Ovary (tissue), 9 donors: ENCODE data around the gene WDR17. TPM values are rescaled to one million over a fixed set of nuclear protein-coding genes. Genes with fewer than 3 reads are reported as not detected.
A peak's percentile ranks its signal among the peaks of the same experiment; 100 is the strongest.

ENCODE experiments used
- DNase-seq, 5 donors: peaks; one replicate each; pipeline ENCODE4 v3.0.0-alpha.2; 2019 to 2020
- H3K27ac ChIP-seq, 2 donors: fragments of 200-600 bp; one replicate each; pipeline versions ENCODE4 v1.5.1 to v1.8.0; 2019 to 2022
- H3K27me3 ChIP-seq: fragments of 200-600 bp; one replicate; pipeline ENCODE4 v1.8.0; 2022
- H3K36me3 ChIP-seq: fragments of 200-600 bp; sonication (generic); one replicate; pipeline ENCODE4 v1.5.1; 2019
- H3K4me1 ChIP-seq: one replicate; pipeline ENCODE4 v1.8.1; 2013; ENCODE audit warnings: mild to moderate bottlenecking, moderate library complexity; ENCODE audit not compliant: insufficient read depth
- H3K4me3 ChIP-seq: fragments of 200-600 bp; sonication (generic); one replicate; pipeline ENCODE4 v1.5.1; 2017
- H3K9me3 ChIP-seq, 2 donors: fragments of 200-600 bp in 1 of 2; sonication (generic) in 1 of 2; one replicate each; pipeline versions ENCODE4 v1.5.1 to v1.8.1; 2013 to 2019; ENCODE audit warnings: mild to moderate bottlenecking in 1 of 2, moderate library complexity in 1 of 2
- CTCF ChIP-seq, 3 donors: fragments of 450-650 bp in 2 of 3; fragments of 200-600 bp in 1 of 3; IDR thresholded peaks; one replicate each; pipeline versions ENCODE4 v1.5.1 to v1.8.0; 2016 to 2022; ENCODE audit warnings: antibody characterized with exemption in 3 of 3, mild to moderate bottlenecking in 1 of 3
- EP300 ChIP-seq: sonication (generic); formaldehyde crosslinking; IDR thresholded peaks from one replicate; pipeline ENCODE4 v1.6.1; 2017; ENCODE audit warnings: antibody characterized with exemption
- POLR2A ChIP-seq: fragments of 450-650 bp; IDR thresholded peaks from one replicate; pipeline ENCODE4 v1.6.1; 2017; ENCODE audit warnings: antibody characterized with exemption, mild to moderate bottlenecking, moderate library complexity
- WGBS, 3 donors: extraction: QIAGEN DNeasy Blood & Tissue Kit in 1 of 3; methylation state at CpG; one replicate each; pipeline versions ENCODE4 v1.1.5 to v1.1.7; 2013 to 2017; 5-methylcytosine and 5-hydroxymethylcytosine counted together
- intact Hi-C, 4 donors: fragments of 100-400 bp; cut with DNase I; formaldehyde crosslinking; loops; one replicate each; pipeline versions ENCODE4 v1.11.0 to v1.15.1; 2022 to 2023
- polyA plus RNA-seq, 2 donors: library from polyadenylated mRNA; stranded (reverse); fragments of 200-250 nt in 1 of 2; fragments of 350-450 nt in 1 of 2; fragmentation: Illumina TruSeq in 1 of 2; extraction: RNeasy Lipid Tissue Mini Kit (QIAGEN cat#74804) in 1 of 2; gene quantifications; one replicate each; pipeline ENCODE4 v1.2.3, GENCODE V29; 2013 to 2014
- total RNA-seq, 7 donors: library from RNA; depleted of rRNA in 2 of 7; stranded (reverse); fragments of >200 nt in 2 of 7; fragmentation: NEBNext Ultra II Directional in 3 of 7; extraction: Animal tissue kit (Norgen Biotek cat#: 25700) in 3 of 7; gene quantifications; one replicate each; pipeline versions ENCODE4 v1.1.0 to v1.2.4, GENCODE V29; 2016 to 2023
- donor health status: DM: no; HTN: no; CAD: no; lungs with moderate emphysema.
- donor health status: DM: no; HTN: no; CAD: no.
- donor health status: Bipolar disorder and iron deficiency.
- donor health status: DM: yes; HTN: yes; CAD: no.
- donor health status: DM: no; HTN: no; CAD: no.
- donor health status: DM: yes; HTN: yes; CAD: no.

Gene WDR17
- total and polyA plus RNA-seq, 9 donors: 0.73 to 4.9 (median 2.1) TPM

GRCh38 chr4:176123710-176124407, 58.2 kb downstream of the WDR17 start:
- Histone ChIP-seq H3K9me3 (no peaks in the 10 kb centered on the region), H3K4me1 (no peaks in the 10 kb centered on the region), H3K4me3 (no peak overlapping the region), H3K27ac (no peak overlapping the region), H3K36me3 (no peaks in the 10 kb centered on the region), H3K27me3 (no peaks in the 10 kb centered on the region)
- peak in 1 of 5 donors; percentile 15 for DNase-seq
- intact Hi-C loops: no loop called here
- TF ChIP-seq CTCF (IDR thresholded peaks at IDR 0.05): no peak
- no peak for TF ChIP-seq EP300
- no peak for TF ChIP-seq POLR2A
- 79 to 83% (median 80%) methylated on average over 4 of the region's 4 CpGs for WGBS, 3 donors

- Histone ChIP-seq H3K27me3 (no peaks in the 10 kb centered on the region), H3K9me3 (no peaks in the 10 kb centered on the region), H3K4me3 (no peak overlapping the region), H3K4me1 (no peaks in the 10 kb centered on the region), H3K36me3 (no peaks in the 10 kb centered on the region), H3K27ac (no peak overlapping the region)
- WGBS, 3 donors: 92 to 96% (median 93%) methylated on average over 4 of the region's 4 CpGs
- DNase-seq: no peak
- intact Hi-C loops: no loop called here
- TF ChIP-seq EP300: no peak
- no peak for TF ChIP-seq CTCF (IDR thresholded peaks at IDR 0.05)
- TF ChIP-seq POLR2A: no peak
Measured at GRCh38 chr4:176125063-176125462, 59.4 kb downstream of the WDR17 start.

- Histone ChIP-seq H3K4me1 (no peaks in the 10 kb centered on the region), H3K27ac (no peak overlapping the region), H3K27me3 (no peaks in the 10 kb centered on the region), H3K4me3 (no peak overlapping the region), H3K9me3 (no peaks in the 10 kb centered on the region), H3K36me3 (no peaks in the 10 kb centered on the region)
- DNase-seq: no peak
- WGBS, 3 donors: 86 to 90% (median 88%) methylated on average over 2 of the region's 2 CpGs
- TF ChIP-seq POLR2A: no peak
- TF ChIP-seq EP300: no peak
- TF ChIP-seq CTCF (IDR thresholded peaks at IDR 0.05): no peak
- intact Hi-C loops: no loop called here
Measured at GRCh38 chr4:176134670-176135069, 69.0 kb downstream of the WDR17 start.

DNA sequence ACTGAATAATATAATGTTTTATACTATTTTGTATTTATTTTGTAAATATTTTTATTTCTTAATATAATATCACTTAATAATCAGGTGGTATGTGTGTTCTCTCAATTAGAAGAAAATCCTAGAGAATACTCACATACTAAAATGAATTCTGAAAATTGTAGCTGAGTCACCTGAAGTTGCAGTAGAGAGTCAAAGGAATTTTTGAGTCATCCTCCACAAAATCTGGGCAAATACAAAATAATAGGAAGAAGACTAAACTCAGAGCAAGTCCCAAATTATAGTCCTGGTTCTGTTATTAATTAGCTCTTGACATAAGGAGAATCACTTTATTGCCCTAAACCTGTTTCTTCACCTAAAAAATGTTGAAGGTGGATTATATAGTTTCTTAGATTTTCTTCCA, 72.0 kb downstream of the WDR17 start:
- no peaks in the 10 kb centered on the region for H3K4me1 ChIP-seq
- H3K27me3 ChIP-seq: no peaks in the 10 kb centered on the region
- H3K27ac ChIP-seq: no peak overlapping the region
- no peaks in the 10 kb centered on the region for H3K9me3 ChIP-seq
- H3K4me3 ChIP-seq: no peak overlapping the region
- no peak for TF ChIP-seq CTCF (IDR thresholded peaks at IDR 0.05)
- TF ChIP-seq EP300: no peak
- TF ChIP-seq POLR2A: no peak
- no peaks in the 10 kb centered on the region for H3K36me3 ChIP-seq
- DNase-seq: no peak
- intact Hi-C loops: no loop called here
